IPS DF 6.9 (cell line): ENCODE measurements around the gene WDR70.

Source experiments
- DNase-seq: peaks from one replicate; pipeline ENCODE4 v3.0.0-alpha.2; 2013; ENCODE audit warnings: low read depth, low spot score
- H3K27ac ChIP-seq: one replicate; pipeline ENCODE4 v1.5.1; 2013; ENCODE audit warnings: low read length, control low read depth
- H3K27me3 ChIP-seq: 2 replicates; pipeline ENCODE4 v1.6.1; 2013; ENCODE audit warnings: mild to moderate bottlenecking, low read length; ENCODE audit not compliant: control insufficient read depth, insufficient read depth
- H3K36me3 ChIP-seq: 2 replicates; pipeline ENCODE4 v1.6.1; 2013; ENCODE audit warnings: low read length; ENCODE audit not compliant: control insufficient read depth, insufficient read depth
- H3K4me1 ChIP-seq: 2 replicates; pipeline ENCODE4 v1.6.1; 2013; ENCODE audit warnings: low read length; ENCODE audit not compliant: control insufficient read depth, insufficient read depth
- H3K4me3 ChIP-seq: 2 replicates; pipeline ENCODE4 v1.5.1; 2013; ENCODE audit warnings: mild to moderate bottlenecking, low read length
- H3K9me3 ChIP-seq: 2 replicates; pipeline ENCODE4 v1.6.1; 2013; ENCODE audit warnings: low read length, inconsistent platforms; ENCODE audit not compliant: control insufficient read depth, insufficient read depth
- WGBS: extraction: QIAGEN DNeasy Blood & Tissue Kit; methylation state at CpG from one replicate; pipeline ENCODE4 v1.1.7; 2013; ENCODE audit warnings: mixed read lengths, missing lambda C conversion rate; ENCODE audit not compliant: insufficient read length, insufficient coverage; 5-methylcytosine and 5-hydroxymethylcytosine counted together

WDR70 gene

GRCh38 chr5:37549411-37549810 lies 170.3 kb downstream of the WDR70 start:
- Histone ChIP-seq H3K27ac (no peak overlapping the region), H3K4me1 (no peaks in the 10 kb centered on the region), H3K27me3 (no peaks in the 10 kb centered on the region), H3K9me3 (no peaks in the 10 kb centered on the region), H3K36me3 (no peaks in the 10 kb centered on the region), H3K4me3 (no peak overlapping the region)
- DNase-seq, result no peak

GRCh38 chr5:37552161-37552560 lies 173.0 kb downstream of the WDR70 start:
- Histone ChIP-seq H3K4me3 (no peak overlapping the region), H3K27me3 (no peaks in the 10 kb centered on the region), H3K27ac (no peak overlapping the region), H3K4me1 (no peaks in the 10 kb centered on the region), H3K36me3 (no peaks in the 10 kb centered on the region), H3K9me3 (no peaks in the 10 kb centered on the region)
- DNase-seq, result no peak
- no CpG with 5 or more reads among the region's 3 CpGs for WGBS

- Histone ChIP-seq H3K4me1 (no peaks in the 10 kb centered on the region), H3K9me3 (no peaks in the 10 kb centered on the region), H3K36me3 (no peaks in the 10 kb centered on the region), H3K4me3 (no peak overlapping the region), H3K27me3 (no peaks in the 10 kb centered on the region), H3K27ac (no peak overlapping the region)
- DNase-seq, result no peak
- no CpG with 5 or more reads among the region's 9 CpGs for WGBS
These were observed 173.9 kb downstream of the WDR70 start for GRCh38 chr5:37552770-37553719.

DNA sequence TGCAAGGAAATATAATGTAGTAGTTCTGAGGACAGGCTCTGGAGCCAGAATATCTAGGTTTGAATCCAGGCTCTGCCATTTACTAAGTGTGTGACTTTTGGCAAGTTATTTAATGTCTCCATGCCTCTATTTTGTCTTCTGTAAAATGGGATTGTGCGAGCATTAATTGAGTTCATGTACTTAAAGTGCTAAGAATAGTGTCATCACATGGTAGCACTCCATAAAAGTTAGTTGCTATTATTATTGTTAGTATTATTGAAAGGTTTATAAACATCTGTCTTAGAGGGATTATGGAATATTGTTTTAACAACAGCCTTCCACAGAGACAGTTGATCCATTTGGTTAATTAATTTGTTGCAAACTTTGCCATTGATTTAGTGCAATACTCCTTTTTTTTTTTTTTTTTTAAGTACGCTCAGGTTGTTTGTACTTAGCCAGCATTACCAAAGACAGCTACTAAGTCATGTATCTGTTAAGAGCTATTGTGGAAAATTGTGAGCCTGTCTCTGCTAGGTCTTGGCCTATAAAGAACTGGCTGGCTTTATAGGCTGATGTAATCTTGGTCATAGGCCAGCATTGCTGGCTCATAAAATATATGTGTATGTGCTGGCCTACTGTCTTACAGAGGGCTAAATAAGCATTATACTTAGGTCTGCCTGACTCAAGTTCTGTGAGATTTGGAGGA lies 174.7 kb downstream of the WDR70 start:
- Histone ChIP-seq H3K4me1 (no peaks in the 10 kb centered on the region), H3K27ac (no peak overlapping the region), H3K27me3 (no peaks in the 10 kb centered on the region), H3K36me3 (no peaks in the 10 kb centered on the region), H3K4me3 (no peak overlapping the region), H3K9me3 (no peaks in the 10 kb centered on the region)
- no CpG with 5 or more reads among the region's 2 CpGs for WGBS
- no peak for DNase-seq

GRCh38 chr5:37554405-37554739 lies 175.3 kb downstream of the WDR70 start:
- Histone ChIP-seq H3K9me3 (no peaks in the 10 kb centered on the region), H3K36me3 (no peaks in the 10 kb centered on the region), H3K27ac (no peak overlapping the region), H3K4me3 (no peak overlapping the region), H3K4me1 (no peaks in the 10 kb centered on the region), H3K27me3 (no peaks in the 10 kb centered on the region)
- DNase-seq, result no peak
- WGBS, result no CpG with 5 or more reads among the region's 2 CpGs

DNA sequence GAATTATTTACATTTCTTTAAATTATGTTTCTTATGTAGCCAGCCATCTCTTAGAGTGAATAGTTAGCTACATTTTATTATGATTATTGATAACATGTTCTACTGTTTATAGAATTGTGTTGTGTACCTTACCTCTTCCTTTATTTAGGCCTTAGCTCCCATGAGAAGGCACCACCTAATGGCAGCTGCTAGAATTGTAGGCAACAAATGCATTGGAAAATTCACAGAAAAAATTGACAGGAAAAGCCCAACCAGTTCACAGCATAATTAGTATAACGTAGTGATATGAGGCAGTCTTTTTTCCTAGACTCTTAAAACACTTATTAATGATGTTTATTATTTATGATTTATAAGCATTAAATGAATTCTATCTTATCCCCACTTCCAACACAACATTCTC lies 175.8 kb downstream of the WDR70 start:
- Histone ChIP-seq H3K27ac (no peak overlapping the region), H3K4me3 (no peak overlapping the region), H3K27me3 (no peaks in the 10 kb centered on the region), H3K9me3 (no peaks in the 10 kb centered on the region), H3K36me3 (no peaks in the 10 kb centered on the region), H3K4me1 (no peaks in the 10 kb centered on the region)
- no peak for DNase-seq
- no CpG with 5 or more reads among the region's 1 CpG for WGBS

- DNase-seq, result no peak
- no peak overlapping the region for H3K4me3 ChIP-seq
- H3K36me3 ChIP-seq, result no peaks in the 10 kb centered on the region
- no CpG with 5 or more reads among the region's 2 CpGs for WGBS
- H3K4me1 ChIP-seq, result no peaks in the 10 kb centered on the region
- no peaks in the 10 kb centered on the region for H3K9me3 ChIP-seq
- H3K27ac ChIP-seq, result no peak overlapping the region
- H3K27me3 ChIP-seq, result no peaks in the 10 kb centered on the region
These were observed 178.7 kb downstream of the WDR70 start for GRCh38 chr5:37557734-37558293.

GRCh38 chr5:37565062-37565670 lies 186.0 kb downstream of the WDR70 start:
- WGBS, result no CpG with 5 or more reads among the region's 2 CpGs
- H3K27me3 ChIP-seq, result no peaks in the 10 kb centered on the region
- DNase-seq, result no peak

GRCh38 chr5:37567566-37567965 lies 188.4 kb downstream of the WDR70 start:
- H3K27me3 ChIP-seq, result no peaks in the 10 kb centered on the region
- H3K27ac ChIP-seq, result no peak overlapping the region
- H3K4me3 ChIP-seq, result no peak overlapping the region
- H3K4me1 ChIP-seq, result no peaks in the 10 kb centered on the region
- no peaks in the 10 kb centered on the region for H3K9me3 ChIP-seq
- H3K36me3 ChIP-seq, result no peaks in the 10 kb centered on the region
- no peak for DNase-seq
- WGBS, result no CpG with 5 or more reads among the region's 3 CpGs

More at GRCh38 chr5:37565062-37565670, 186.0 kb downstream of the WDR70 start:
- Histone ChIP-seq H3K4me3 (no peak overlapping the region), H3K9me3 (no peaks in the 10 kb centered on the region), H3K27ac (no peak overlapping the region), H3K4me1 (no peaks in the 10 kb centered on the region), H3K36me3 (no peaks in the 10 kb centered on the region)

DNA sequence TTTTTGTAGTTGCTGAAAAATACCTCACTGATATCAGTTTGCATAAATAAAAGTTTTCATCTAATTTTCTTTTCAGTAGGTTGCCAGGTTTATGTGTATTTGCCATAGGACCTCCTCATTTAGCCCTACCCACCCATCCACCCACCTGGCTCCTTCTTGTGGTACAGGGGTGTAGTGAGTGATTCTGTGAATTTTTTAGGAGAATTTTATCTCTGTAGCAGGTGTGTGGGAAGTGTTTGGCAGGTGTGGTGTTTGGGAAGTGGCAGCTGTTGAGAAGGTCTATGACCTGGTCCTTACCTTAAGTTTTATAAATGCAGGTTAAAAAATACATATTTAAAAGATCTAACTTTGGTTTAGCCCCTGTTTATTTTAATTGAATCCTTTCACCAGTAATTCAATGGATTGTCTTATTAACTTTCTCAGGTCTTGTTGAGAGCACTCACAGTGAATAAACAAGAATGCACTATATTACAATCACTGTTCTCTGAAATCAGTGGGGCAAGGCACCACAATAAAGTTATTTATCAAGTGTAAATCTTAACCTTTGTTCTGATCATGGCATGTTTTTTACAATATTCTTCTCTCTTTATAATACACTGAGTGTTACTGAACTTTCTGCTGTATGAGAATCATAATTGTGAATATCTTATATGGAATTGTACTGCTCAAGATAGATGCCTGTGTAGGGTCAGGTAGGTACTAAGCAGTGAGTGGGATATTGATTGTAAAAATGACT lies 189.1 kb downstream of the WDR70 start:
- H3K27me3 ChIP-seq, result no peaks in the 10 kb centered on the region
- no peak for DNase-seq

More for the DNA sequence above, 189.1 kb downstream of the WDR70 start:
- H3K4me1 ChIP-seq, result no peaks in the 10 kb centered on the region
- no peak overlapping the region for H3K27ac ChIP-seq
- H3K36me3 ChIP-seq, result no peaks in the 10 kb centered on the region
- no peak overlapping the region for H3K4me3 ChIP-seq
- H3K9me3 ChIP-seq, result no peaks in the 10 kb centered on the region
